Activated effector memory CD4-positive, alpha-beta T cell treated with Interleukin-2 at 50 U/mL for 16 hours (primary cell): ENCODE data around the gene CCDC85A.

ENCODE experiments used
- DNase-seq: peaks from one replicate; pipeline ENCODE4 v3.0.0-alpha.2; 2020

Gene CCDC85A

GRCh38 chr2:56197816-56198215 lies 14.0 kb downstream of the CCDC85A start:
- no peak for DNase-seq

GRCh38 chr2:56198936-56199335 lies 15.1 kb downstream of the CCDC85A start:
- DNase-seq, result no peak

GRCh38 chr2:56199492-56199891 lies 15.7 kb downstream of the CCDC85A start:
- DNase-seq, result no peak

- no peak for DNase-seq
Measured at GRCh38 chr2:56202381-56203121, 18.8 kb downstream of the CCDC85A start.

- no peak for DNase-seq
Measured at GRCh38 chr2:56204556-56204955, 20.8 kb downstream of the CCDC85A start.

GRCh38 chr2:56206250-56206649 lies 22.5 kb downstream of the CCDC85A start:
- no peak for DNase-seq

GRCh38 chr2:56207760-56208159 lies 24.0 kb downstream of the CCDC85A start:
- no peak for DNase-seq

- DNase-seq, result no peak
Measured at GRCh38 chr2:56208380-56208779, 24.6 kb downstream of the CCDC85A start.

GRCh38 chr2:56209701-56210100 lies 25.9 kb downstream of the CCDC85A start:
- DNase-seq, result no peak

GRCh38 chr2:56210291-56210690 lies 26.5 kb downstream of the CCDC85A start:
- no peak for DNase-seq

- DNase-seq, result no peak
Measured at GRCh38 chr2:56211048-56211447, 27.3 kb downstream of the CCDC85A start.

GRCh38 chr2:56215911-56216310 lies 32.1 kb downstream of the CCDC85A start:
- no peak for DNase-seq

- DNase-seq, result no peak
Measured at GRCh38 chr2:56217106-56217505, 33.3 kb downstream of the CCDC85A start.

GRCh38 chr2:56222481-56222880 lies 38.7 kb downstream of the CCDC85A start:
- DNase-seq, result no peak

GRCh38 chr2:56224316-56224715 lies 40.5 kb downstream of the CCDC85A start:
- DNase-seq, result no peak

GRCh38 chr2:56227811-56228210 lies 44.0 kb downstream of the CCDC85A start:
- no peak for DNase-seq

- no peak for DNase-seq
Measured at GRCh38 chr2:56229397-56230060, 45.7 kb downstream of the CCDC85A start.

- DNase-seq, result no peak
Measured at GRCh38 chr2:56230156-56230555, 46.4 kb downstream of the CCDC85A start.

GRCh38 chr2:56231361-56231760 lies 47.6 kb downstream of the CCDC85A start:
- DNase-seq, result no peak

GRCh38 chr2:56232912-56233311 lies 49.1 kb downstream of the CCDC85A start:
- no peak for DNase-seq

GRCh38 chr2:56234241-56234640 lies 50.5 kb downstream of the CCDC85A start:
- no peak for DNase-seq

- DNase-seq, result no peak
Measured at GRCh38 chr2:56239030-56239429, 55.2 kb downstream of the CCDC85A start.

GRCh38 chr2:56239437-56239836 lies 55.6 kb downstream of the CCDC85A start:
- DNase-seq, result no peak

- DNase-seq, result no peak
Measured at GRCh38 chr2:56240210-56240609, 56.4 kb downstream of the CCDC85A start.

- DNase-seq, result no peak
Measured at GRCh38 chr2:56244506-56244905, 60.7 kb downstream of the CCDC85A start.
